Activated CD4-positive, alpha-beta T cell treated with anti-CD3 and anti-CD28 coated beads, Interleukin-2, amount 50 U/mL, for 24 hours (primary cell): Measurements from ENCODE around the gene ATIC.
"Not testable (repeated sequence)": the region's sequence is repeated elsewhere in the genome, so short reads cannot be mapped to it uniquely, and the experiment has no call there.

Experiments used
- DNase-seq, 2 donors: peaks; one replicate each; pipeline ENCODE4 v3.0.0-alpha.2; 2020; ENCODE audit warnings: low read depth in 1 of 2, low spot score in 1 of 2

Gene ATIC

DNA sequence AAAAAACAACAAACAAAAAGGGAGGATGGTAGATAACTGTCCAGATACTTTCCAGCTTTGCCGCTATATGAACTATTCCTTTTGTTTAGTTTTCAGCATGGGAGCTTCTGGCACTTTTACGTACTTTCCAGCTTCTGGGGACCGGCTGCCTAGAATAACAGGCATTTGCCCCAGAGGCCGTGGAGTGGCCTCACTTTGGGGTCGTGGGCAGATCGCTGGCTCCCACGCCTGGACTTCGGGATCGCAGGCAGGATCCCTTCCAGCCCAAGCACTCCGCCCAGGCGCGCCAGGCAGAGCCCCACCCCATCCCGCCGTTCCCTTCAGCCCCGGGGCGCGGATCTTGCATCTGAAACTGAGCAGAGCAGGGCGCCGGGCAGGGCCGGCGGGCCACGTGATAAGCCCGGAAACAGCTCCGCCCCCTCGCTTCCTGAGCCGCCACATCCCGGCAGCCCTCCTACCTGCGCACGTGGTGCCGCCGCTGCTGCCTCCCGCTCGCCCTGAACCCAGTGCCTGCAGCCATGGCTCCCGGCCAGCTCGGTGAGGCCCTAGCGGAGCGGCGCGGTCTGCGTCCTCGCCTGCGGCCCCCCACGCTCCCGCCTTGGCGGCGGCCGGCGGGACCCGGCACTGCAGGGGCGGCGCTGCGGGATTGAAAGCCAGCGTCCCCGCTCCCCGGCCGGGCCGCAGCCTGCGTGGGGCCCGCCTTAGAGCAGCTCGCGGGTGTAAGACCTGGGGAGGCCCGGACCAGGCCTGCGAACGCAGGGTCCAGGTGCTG is at the start of gene ATIC:
Gene ATIC, plus strand, starts transcription at position 435 of the 772 bp plus-strand sequence. Its CDS starts 84 bp downstream, at position 519.
- DNase-seq: peak; percentile 78 to 88

DNA sequence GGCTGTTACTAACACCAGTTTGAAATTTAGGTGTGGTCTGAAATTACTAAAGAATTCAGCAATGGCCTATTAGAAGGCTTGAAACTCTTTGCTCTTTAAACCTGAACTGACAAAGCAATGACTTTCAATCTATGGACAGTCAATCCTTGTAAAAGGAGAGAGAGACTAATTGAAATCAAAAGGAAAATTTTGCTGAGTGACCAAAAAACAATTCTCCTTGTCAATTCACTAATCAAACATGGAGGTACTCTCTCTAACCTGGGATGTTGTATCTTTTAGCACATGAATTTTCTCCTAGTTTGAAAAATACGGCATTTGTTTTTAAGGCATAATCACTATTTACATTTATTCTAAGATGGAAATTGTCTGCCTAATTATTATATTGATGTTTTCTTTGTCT is 49.6 kb upstream of the ATIC start:
- no peak for DNase-seq

DNA sequence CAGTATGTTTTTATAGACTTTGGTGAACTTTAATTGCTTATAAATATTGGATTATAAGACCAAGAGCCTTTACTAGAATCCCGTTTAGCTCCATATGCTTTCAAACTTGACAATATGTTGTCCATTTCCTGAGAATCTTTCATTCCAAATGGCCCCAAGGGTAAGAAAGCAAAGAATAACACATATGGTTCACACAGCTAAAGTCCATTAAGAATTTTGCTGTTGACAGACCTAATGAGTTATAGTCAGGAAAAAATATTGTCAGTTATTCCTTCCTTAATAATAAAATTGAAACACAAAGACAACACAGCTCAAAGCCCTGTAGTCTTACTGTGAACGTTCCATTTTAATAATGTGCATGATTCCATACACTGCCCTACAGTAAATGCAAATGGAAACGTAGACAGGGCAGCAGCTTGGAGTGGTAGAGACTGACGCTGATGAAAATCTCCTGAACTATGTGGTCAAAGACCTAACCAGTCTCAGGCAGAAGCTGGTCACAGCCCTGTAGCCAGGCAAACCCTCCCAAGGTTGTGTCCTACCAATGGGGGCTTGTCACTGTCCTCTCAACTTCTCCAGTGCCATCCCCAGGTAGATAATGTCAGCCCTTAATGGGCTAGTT is 49.0 kb upstream of the ATIC start:
- no peak for DNase-seq

DNA sequence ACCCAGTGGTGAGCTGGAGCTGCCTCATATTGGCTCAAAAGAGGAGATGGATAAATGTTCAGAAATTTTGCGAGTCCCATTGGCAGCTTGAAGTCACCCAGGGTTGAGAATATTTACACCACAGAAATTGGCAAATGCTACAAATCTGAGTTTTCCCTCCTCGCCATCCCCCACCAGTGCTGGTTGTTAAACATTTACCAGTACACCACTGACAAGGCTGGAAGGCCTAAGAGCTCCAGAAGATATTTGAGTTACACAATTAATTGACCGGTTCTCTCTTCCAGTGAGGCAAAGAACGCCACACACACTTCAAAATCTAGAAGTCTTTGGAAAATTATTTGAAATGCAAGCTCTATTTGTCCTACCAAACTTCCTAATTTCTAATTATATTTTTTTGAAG is 47.5 kb upstream of the ATIC start:
- no peak for DNase-seq

DNA sequence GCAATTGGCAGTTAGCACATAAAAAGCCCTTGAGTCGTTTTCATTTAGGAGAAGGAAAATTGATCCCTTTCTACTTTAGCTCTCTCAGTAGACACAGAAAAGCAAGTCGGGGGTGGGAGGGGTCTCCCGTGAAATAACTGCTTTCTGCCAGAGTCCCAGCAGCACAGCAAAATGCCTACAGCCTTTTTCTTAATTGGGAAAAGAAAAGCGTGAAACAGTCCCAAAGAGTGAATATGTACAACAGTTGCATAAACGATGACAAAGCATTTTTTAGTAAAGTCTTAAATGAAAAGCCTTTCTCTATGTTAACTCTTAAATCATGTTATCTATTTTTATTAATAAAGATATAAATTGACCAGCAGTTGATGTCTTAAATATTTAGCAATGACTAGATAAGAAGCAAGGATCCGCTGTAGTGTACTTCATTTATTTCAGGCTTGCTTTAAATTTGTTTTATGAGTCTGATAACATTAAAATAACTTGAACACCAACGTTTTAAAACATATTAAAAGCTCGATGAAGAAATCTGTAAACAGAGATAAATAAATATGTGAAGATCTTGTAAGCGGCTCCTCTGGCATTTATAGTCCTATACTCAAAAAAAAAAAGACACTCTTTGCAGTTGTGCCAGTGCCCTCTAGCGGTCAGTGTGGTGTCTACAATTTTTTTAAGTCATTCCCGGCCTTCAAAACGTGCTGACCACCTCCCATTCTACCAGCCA is 42.3 kb upstream of the ATIC start:
- DNase-seq: peak in 1 of 2 donors; percentile 46

DNA sequence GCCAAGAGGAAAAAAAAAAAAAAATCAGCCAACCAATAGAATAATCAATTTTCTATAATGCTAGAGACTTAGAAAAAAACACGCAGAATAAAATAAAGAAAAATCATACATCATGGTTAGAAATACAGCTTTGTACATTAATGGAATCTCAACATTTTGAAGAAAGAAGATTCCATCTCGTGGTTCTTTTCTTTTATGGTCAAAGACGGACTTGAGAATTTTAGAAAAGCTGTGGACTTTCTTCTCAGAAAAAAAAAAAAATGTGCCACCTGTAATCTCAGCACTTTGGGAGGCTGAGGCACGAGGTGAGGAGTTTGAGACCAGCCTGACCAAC is 41.8 kb upstream of the ATIC start:
- DNase-seq: no peak

DNA sequence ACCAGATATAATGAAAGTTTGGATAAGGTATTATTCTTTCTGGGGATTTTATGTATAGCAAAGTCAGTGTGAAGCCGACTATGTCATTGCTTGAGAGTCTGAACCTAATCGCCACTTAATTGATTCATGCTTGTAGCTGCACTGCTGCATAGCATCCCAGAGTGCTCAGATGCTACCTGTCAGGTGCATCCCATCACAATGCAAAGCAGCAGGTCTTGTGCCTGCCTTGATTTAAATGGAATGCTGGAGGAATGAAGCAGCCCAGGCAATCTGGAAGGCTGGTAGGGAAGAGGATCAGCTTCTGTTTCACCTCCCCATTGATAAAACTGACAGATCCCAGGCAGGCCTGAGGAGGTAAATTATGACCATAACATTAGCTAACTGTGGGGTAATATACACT is 40.4 kb upstream of the ATIC start:
- no peak for DNase-seq

DNA sequence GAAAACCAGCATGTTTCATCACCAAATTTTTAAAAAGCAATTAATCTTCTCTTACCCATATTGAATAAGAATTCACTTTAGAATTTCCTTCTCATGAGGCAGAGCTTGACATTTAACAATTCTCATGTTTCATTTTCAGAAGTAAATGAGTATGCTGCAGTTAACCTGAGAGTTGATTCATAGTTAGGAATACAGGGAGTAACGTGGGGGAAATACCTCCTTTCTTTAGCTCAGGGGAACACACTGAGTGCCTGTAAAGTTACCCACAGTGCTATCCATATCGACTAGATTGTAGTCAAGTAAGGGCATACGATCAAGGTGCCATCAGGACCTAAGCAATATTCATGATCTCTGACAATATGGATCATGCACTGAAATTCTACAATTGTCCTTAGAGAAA is 38.9 kb upstream of the ATIC start:
- DNase-seq: no peak

DNA sequence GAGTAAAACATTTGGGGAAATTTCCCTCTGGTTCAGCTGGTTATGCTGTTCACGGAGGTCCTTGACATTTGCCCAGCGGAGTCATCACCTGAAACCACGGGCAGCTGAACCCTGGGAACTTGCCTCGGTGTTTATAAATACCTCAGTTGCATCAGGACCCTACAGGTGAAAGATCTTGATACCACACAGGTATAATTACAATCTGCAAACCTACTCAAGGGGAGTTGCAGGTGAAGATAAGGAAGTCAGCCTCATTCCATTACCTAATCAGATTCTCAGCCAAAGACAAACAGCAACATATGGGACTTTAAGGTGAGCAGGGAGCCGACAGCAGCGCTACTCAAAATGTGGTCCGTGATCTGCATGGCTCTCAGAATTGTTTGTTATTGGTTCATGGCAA is 37.0 kb upstream of the ATIC start:
- no peak for DNase-seq

DNA sequence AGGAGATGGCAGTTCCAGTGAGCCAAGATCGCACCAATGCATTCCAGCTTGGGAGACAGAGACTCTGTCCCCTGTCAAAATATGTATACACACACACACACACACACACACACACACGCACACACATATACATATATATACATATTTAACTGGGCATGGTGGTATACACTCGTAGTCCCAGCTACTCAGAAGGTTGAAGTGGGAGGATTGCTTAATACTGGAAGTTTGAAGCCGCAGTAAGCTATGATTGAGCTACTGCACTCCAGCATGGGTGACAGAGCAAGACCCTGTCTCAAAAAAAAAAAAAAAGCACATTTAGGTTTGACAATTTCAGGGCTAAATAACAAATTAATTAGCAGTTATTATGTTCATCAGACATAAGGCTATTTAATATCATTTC is 36.0 kb upstream of the ATIC start:
- no peak for DNase-seq

DNA sequence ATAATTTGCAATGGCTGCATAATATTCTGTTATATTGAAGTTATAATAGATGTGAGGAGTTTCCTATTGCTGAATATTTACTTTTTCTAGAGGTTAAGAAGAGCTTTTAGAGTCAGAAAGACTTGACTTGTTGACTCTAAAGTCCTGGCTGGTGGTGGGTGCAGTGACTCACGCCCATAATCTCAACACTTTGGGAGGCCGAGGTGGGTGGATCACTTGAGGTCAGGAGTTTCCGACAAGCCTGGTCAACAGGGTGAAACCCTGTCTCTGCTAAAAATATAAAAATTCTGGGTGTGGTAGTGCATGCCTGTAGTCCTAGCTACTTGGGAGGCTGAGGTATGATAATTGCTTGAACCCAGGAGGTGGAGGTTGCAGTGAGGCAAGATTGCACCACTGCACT is 33.9 kb upstream of the ATIC start:
- no peak for DNase-seq

DNA sequence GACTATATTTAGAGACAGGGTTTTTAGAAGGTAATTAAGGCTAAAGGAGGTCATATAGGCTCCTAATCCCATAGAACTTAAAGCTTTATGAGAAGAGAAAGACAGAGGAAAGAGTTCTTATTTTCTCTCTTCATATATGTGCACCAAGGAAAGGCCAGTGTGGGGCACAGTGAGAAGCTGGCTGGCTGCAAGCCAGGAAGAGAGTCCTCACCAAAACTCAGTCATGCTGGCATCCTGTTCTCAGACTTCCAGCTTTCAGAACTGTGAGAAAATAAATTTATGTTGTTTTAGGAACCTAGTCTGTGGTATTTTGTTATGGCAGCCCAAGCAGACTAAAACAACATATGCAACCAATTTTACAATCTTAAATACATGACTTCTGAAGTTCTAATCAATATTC is 31.5 kb upstream of the ATIC start:
- DNase-seq: no peak

DNA sequence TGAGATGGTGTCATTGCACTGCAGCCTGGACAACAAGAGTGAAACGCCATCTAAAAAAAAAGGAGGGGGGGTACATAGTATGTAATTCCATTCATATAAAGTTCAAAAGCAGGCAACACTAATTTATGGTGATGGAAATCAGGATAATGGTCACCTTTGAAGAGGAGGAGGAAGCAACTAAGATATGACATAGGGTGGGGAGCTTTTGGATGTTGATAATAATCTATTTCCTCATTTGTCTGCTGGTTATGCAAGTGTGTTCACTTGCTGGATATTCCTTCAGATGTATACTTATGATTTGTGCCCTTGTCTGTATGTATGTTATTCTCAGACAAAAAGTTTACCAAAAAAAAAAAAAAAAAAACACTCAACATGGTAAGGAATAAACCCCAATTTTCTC is 28.6 kb upstream of the ATIC start:
- DNase-seq: no peak

DNA sequence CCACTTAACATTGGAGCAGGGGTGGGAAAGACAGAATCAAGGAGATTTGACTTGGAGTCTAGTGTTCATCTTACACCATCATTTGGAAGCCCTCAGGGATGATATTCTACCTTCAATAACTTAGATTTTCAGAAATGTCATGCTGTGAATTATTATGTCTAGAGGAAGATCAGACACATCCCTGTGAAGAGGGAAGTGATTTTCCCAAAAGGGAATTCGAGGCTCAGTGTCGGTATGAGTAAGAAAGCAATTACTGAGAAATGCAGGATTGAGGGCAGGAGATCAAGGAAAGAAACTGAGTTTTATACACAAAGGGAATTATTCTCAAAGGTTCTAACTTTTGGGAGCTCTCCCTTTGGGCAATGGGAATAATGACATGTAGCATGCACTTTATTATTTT is 25.6 kb upstream of the ATIC start:
- DNase-seq: no peak

DNA sequence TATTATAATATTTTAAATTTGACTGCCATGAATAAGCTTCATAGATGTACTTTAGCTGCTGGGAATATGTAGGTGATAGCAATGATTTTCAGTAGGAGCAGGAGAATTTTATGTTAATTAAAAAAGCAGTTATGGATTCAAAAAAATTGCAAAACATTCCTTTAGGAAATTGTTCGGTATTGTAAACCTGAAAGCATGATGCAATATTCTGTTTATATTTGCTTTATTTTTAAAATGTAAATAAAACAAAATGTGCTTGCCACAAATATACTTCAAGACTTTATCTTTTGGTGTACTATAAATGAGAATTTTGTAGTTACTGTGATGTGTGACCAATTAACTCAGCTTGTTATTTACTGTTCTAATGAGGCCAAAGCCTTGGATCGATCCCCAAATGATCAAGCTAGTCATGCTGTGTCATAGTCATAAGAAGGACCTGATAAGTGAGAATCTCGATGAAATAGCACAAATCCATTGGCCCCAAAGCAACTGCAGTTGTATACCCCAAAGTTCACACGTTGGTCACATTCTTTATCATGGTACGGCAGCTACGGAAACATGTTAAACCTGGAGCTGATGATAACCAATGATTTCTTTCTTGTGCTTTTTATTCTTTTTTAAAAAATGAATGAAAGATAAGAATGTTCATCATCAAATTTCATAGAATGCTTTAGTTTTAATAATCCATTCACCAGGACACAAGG is 23.6 kb upstream of the ATIC start:
- no peak for DNase-seq

DNA sequence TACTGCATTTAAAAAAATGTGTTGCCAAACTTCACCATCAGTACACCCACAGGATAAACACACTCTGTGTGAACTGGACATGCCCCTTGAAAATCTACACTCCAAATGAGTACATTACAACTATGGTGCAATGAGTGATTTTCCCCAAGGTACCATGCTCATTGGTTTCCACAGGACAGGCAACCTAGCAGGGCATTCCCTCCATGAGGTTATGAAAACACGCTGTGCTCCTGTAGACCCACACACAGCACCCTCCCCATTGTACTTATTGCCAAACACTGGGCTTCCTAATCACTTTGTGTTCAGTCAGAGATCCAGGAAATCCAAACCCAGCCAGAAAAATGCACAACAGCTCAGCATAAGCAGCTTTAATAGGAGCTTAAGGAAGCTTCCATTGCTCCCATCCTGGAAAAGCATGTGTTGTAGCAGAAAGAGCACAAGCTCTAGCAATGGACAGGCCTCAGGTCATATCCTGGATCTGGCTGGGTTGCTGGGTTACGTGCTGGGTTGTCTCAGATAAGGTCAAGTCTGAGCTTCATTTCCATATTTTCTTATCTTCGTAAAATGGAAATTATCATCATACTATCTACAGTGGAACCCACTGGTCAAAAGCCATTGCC is 20.8 kb upstream of the ATIC start:
- no peak for DNase-seq

DNA sequence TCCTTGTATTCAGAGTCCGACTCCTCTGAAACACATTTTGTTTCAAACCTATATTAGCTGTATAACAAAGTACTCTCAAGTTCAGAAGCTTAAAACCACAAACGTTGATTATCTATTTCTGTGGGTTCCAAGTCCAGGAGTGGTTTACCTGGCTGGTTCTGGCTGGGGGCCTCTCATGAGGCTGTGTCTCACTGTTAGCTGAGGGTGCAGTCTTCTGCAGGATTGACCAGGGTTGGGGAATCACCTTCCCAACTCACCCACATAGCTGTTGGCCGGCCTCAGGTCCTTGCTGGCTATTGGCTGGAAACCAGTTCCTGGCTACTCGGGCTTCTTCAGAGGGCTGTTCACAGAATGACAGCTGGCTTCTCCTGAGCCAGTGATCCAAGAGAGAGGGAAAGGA is 18.0 kb upstream of the ATIC start:
- DNase-seq: no peak

DNA sequence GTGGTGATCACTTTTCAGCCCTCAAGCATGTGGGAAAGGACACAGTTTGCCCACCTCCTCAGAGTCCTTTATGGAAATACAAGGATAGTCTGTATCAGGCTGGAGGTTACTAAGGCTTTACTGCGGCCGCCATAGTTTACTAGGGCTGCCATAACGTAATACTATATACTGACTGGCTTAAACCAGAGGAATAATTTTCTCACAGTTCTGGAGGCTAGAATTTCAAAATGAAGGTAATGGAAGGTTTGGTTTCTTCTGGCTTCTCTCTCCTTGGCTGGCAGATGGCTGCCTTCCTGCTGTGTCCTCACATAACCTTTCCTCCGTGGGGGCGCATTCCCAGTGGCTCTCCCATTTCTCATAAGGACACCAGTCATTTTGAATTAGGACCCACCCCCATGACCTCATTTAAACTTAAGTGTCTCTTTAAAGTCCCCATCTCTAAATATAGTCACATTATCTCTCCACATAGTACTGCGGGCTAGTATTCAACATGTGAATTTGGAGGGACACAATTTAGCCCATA is 12.5 kb upstream of the ATIC start:
- no peak for DNase-seq

DNA sequence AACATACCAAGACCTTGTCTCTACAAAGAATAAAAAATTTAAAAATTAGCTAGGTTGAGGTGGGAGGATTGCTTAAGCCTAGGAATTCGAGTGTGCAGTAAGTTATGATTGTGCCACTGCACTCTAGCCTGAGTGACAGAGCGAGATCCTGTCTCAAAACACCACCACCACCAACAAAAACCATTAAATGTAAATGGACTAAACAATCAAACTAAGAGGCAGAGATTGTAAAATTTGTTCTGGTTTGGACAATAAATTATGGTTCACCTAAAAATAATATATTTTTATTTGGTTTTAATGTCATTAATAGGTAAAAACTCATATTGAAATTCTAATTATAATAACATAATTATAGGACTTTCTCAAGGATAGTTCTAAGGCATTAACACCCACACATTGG is 9.9 kb upstream of the ATIC start:
- DNase-seq: no peak

DNA sequence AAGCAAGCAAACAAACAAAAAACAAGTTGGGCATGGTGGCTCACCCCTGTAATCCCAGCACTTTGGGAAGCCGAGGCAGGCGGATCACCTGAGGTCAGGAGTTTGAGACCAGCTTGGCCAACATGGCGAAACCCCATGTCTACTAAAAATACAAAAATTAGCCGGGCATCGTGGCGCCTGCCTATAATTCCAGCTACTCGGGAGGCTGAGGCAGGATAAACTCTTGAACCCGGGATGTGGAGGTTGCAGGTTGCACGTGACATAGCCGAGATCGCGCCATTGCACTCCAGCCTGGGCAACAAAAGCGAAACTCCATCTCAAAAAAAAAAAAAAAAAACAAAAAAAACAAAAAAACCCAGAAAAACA is 617 bp upstream of the ATIC start:
- not testable (repeated sequence) for DNase-seq

DNA sequence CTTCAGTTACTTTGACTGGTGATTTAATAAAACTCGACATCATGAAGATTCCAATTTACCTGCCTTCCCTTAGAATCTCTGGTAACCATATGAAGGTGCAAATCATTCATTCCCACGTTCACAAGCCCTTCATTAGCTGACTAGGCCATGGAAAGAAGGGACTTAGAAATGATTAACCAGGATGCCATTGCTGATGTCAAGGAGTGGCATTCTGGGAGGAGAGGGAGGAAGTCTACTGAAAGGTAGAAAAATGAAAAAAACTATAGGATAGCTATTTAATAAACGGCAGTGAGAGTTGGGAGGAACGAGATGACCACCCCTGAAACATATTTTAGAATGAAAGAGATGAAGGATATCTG is 1.4 kb downstream of the ATIC start:
- no peak for DNase-seq
